Duodenal mucosa (tissue), 2 donors: ENCODE results near the gene C16orf89.
"Not testable (repeated sequence)": the region's sequence is repeated elsewhere in the genome, so short reads cannot be mapped to it uniquely, and the experiment has no call there.

ENCODE experiments used
- H3K27ac ChIP-seq: one replicate; pipeline ENCODE4 v1.7.0; 2013; ENCODE audit warnings: low read depth, low read length
- H3K27me3 ChIP-seq, 2 donors: one replicate each; pipeline ENCODE4 v1.7.0; 2013; ENCODE audit warnings: low read length in 2 of 2, control low read depth in 1 of 2; ENCODE audit not compliant: insufficient read depth in 2 of 2, control insufficient read depth in 1 of 2
- H3K36me3 ChIP-seq, 2 donors: one replicate each; pipeline ENCODE4 v1.7.0; 2013; ENCODE audit warnings: low read length in 2 of 2, control low read depth in 1 of 2; ENCODE audit not compliant: insufficient read depth in 2 of 2, control insufficient read depth in 1 of 2
- H3K4me1 ChIP-seq, 2 donors: one replicate each; pipeline ENCODE4 v1.7.0; 2013; ENCODE audit warnings: low read length in 2 of 2, control low read depth in 1 of 2; ENCODE audit not compliant: insufficient read depth in 2 of 2, control insufficient read depth in 1 of 2
- H3K4me3 ChIP-seq, 2 donors: one replicate each; pipeline ENCODE4 v1.7.0; 2013; ENCODE audit warnings: low read length in 2 of 2, low read depth in 1 of 2
- H3K9ac ChIP-seq, 2 donors: one replicate each; pipeline ENCODE4 v1.7.0; 2013; ENCODE audit warnings: low read length in 2 of 2, low read depth in 1 of 2
- H3K9me3 ChIP-seq, 2 donors: one replicate each; pipeline ENCODE4 v1.7.0; 2013; ENCODE audit warnings: low read length in 2 of 2, control low read depth in 1 of 2; ENCODE audit not compliant: control insufficient read depth in 1 of 2

Gene C16orf89

GRCh38 chr16:5062051-5062450 lies 3.7 kb downstream of the C16orf89 start:
- no peak overlapping the region for H3K27ac ChIP-seq
- H3K36me3 ChIP-seq, result no peaks in the 10 kb centered on the region
- no peak overlapping the region for H3K9ac ChIP-seq
- H3K4me1 ChIP-seq, result peaks cover 10 to 15% of the 10 kb centered on the region in 2 donors
- H3K27me3 ChIP-seq, result no peaks in the 10 kb centered on the region
- H3K4me3 ChIP-seq, result no peak overlapping the region
- no peaks in the 10 kb centered on the region for H3K9me3 ChIP-seq

DNA sequence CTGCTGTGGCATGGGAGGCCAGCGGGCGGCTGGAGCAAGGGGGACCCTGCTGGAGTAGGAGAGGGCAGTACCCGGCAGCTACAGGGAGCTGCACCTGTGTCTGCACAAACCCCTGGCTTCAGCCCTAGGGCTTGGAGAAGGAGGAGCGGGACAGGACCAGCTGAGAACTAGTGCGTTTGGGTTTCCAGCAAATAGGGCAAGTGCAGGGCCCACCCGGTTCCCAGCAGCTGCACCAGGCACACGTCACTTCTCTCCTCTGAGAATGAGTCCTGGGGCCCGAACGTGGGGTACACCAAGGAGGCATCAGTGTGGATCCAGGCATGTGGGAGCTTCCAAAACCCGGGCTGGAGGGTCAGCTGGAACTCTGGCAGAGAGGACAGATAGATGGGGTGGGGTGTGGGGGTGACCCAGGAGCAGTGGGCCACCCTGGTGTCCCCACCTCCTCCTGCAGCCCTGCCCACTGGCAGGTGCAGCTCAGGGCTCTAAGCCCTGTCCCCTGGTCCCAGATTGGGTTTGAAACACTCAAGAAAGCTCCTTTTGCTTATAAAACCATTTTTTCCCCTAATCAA lies 5.6 kb downstream of the C16orf89 start:
- no peaks in the 10 kb centered on the region for H3K36me3 ChIP-seq
- H3K9me3 ChIP-seq, result no peaks in the 10 kb centered on the region
- H3K27me3 ChIP-seq, result no peaks in the 10 kb centered on the region
- no peak overlapping the region for H3K27ac ChIP-seq
- H3K9ac ChIP-seq, result no peak overlapping the region
- peaks cover 5 to 7% of the 10 kb centered on the region in 2 donors for H3K4me1 ChIP-seq
- no peak overlapping the region for H3K4me3 ChIP-seq

DNA sequence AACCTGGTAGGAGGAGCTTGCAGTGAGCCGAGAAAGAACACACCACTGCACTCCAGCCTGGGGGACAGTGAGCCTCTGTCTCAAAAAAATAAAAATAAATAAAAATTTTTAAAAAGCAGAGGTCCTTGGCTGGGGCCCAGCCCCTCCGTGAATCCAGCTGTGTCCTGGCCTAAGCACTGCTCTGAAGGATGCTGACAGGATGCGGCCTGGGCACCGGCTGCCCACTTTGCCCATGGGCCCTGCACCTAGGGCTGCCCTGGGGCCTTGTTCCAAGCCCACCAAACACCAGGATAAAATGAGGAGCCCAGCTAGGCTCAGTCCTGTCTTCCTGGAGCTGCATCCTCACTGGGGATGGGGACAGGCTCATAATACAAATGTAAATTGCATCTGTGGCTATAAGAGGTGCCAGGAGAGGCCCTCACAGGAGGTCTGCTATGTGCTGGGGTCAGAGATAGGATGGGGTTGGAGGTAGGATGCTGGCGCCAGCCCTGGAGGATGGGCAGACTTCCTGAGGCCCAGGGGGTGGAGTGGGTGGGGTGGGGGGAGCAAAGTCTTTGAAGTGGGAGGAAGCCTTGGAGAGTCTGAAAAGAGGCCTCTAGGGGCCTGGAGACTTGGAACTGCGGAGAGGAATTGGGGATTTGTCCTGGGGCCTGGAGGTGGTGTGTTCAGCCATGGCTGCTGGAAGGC lies 6.2 kb downstream of the C16orf89 start:
- Histone ChIP-seq H3K27ac (no peak overlapping the region), H3K9me3 (no peaks in the 10 kb centered on the region), H3K9ac (no peak overlapping the region), H3K4me3 (no peak overlapping the region), H3K36me3 (no peaks in the 10 kb centered on the region), H3K4me1 (peaks cover 0 to under 1% of the 10 kb centered on the region in 2 donors), H3K27me3 (no peaks in the 10 kb centered on the region)

- H3K9ac ChIP-seq, result no peak overlapping the region
- H3K9me3 ChIP-seq, result no peaks in the 10 kb centered on the region
- H3K27me3 ChIP-seq, result no peaks in the 10 kb centered on the region
- H3K4me1 ChIP-seq, result no peaks in the 10 kb centered on the region
- no peaks in the 10 kb centered on the region for H3K36me3 ChIP-seq
- no peak overlapping the region for H3K27ac ChIP-seq
- H3K4me3 ChIP-seq, result no peak overlapping the region
These were observed 7.3 kb downstream of the C16orf89 start for GRCh38 chr16:5058476-5058875.

GRCh38 chr16:5056352-5056751 lies 9.4 kb downstream of the C16orf89 start:
- H3K9ac ChIP-seq, result no peak overlapping the region

GRCh38 chr16:5054876-5055865 lies 10.6 kb downstream of the C16orf89 start:
- Histone ChIP-seq H3K9ac (no peak overlapping the region), H3K27me3 (no peaks in the 10 kb centered on the region), H3K36me3 (no peaks in the 10 kb centered on the region), H3K4me1 (no peaks in the 10 kb centered on the region), H3K27ac (no peak overlapping the region), H3K4me3 (no peak overlapping the region), H3K9me3 (no peaks in the 10 kb centered on the region)

More at GRCh38 chr16:5056352-5056751, 9.4 kb downstream of the C16orf89 start:
- no peak overlapping the region for H3K4me3 ChIP-seq
- H3K27ac ChIP-seq, result no peak overlapping the region
- H3K9me3 ChIP-seq, result no peaks in the 10 kb centered on the region
- H3K36me3 ChIP-seq, result no peaks in the 10 kb centered on the region
- no peaks in the 10 kb centered on the region for H3K4me1 ChIP-seq
- no peaks in the 10 kb centered on the region for H3K27me3 ChIP-seq

GRCh38 chr16:5046914-5047313 lies 18.8 kb downstream of the C16orf89 start:
- H3K9ac ChIP-seq, result no peak overlapping the region
- H3K36me3 ChIP-seq, result no peaks in the 10 kb centered on the region
- H3K9me3 ChIP-seq, result no peaks in the 10 kb centered on the region
- H3K4me1 ChIP-seq, result no peaks in the 10 kb centered on the region
- no peaks in the 10 kb centered on the region for H3K27me3 ChIP-seq
- H3K4me3 ChIP-seq, result no peak overlapping the region
- no peak overlapping the region for H3K27ac ChIP-seq

DNA sequence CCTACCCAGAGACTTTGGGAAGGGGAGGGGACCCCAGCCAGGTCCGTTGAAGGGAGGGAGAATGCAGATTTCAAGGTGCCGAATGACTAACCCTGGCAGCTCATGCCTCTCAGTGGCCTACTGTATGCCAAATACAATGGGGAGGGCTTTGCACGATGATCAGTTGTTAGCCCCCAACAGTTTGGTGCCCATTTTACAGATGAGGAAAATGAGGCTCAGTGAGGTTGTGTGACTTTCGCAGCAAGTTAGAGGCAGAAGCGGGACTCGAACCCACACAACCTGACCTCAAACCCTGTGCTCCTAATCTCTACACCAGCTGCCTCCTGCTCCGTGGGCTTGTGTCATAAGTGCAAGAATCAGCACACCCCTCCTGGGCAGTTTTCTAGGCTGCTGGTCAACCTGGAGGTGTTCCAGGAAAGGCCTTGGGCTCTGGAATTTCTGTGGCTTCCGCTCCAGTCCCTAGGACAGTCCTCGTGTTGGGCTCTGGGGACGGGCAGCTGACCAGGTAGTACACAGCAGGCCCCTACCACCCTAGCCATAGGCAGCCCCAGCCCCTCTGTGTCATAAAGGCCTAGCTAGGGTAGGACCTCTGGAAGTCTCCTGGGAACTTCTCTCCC lies 20.1 kb downstream of the C16orf89 start:
- H3K27me3 ChIP-seq, result peaks cover 0 to 3% of the 10 kb centered on the region in 2 donors
- no peak overlapping the region for H3K9ac ChIP-seq
- no peaks in the 10 kb centered on the region for H3K4me1 ChIP-seq
- no peaks in the 10 kb centered on the region for H3K36me3 ChIP-seq
- no peak overlapping the region for H3K27ac ChIP-seq
- no peak overlapping the region for H3K4me3 ChIP-seq
- no peaks in the 10 kb centered on the region for H3K9me3 ChIP-seq

- not testable (repeated sequence) for H3K4me3 ChIP-seq, H3K36me3 ChIP-seq, H3K4me1 ChIP-seq, H3K27me3 ChIP-seq, H3K27ac ChIP-seq, H3K9ac ChIP-seq, H3K9me3 ChIP-seq
These were observed 21.2 kb downstream of the C16orf89 start for GRCh38 chr16:5044581-5044980.
